MM.1S (cell line): ENCODE data around the gene TRIM44.

ENCODE experiments used
- EZH2 ChIP-seq: fragments of 300-600 bp; sonication (generic); optimal IDR thresholded peaks from 2 replicates; pipeline ENCODE3; 2017; ENCODE audit warnings: low read depth, mild to moderate bottlenecking, antibody characterized with exemption, low read length, mixed read lengths
- EZH2phosphoT487 ChIP-seq: fragments of 300-600 bp; sonication (generic); IDR thresholded peaks from 2 replicates; pipeline ENCODE4 v1.6.1; 2018; ENCODE audit warnings: antibody characterized with exemption, low read length
- TF ChIP-seq, protein P1 (sequence below): fragments of 300-600 bp; sonication (generic); IDR thresholded peaks from 2 replicates; pipeline ENCODE4 v1.5.1; 2016; ENCODE audit warnings: antibody characterized with exemption, low read length, mixed read lengths

DNA sequence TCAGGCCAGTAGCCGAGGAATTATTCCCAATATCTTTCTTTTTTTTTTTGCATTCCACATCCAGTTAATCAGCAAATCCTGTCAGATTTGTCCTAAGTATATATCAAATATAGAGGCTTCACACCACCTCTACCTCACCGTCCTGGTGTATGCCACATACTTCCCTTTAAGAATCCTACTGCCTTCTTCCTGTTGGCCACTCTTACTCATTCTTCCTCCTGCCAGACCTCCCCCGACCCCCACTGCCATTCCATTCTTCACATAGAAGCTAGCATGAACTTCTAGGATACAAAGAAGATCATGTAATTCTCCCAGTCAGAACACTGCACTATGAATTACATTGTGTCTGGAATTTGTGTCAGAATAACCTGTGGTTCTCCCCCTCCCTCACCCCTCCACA, 89.5 kb downstream of the TRIM44 start:
- TF ChIP-seq, protein P1, sequence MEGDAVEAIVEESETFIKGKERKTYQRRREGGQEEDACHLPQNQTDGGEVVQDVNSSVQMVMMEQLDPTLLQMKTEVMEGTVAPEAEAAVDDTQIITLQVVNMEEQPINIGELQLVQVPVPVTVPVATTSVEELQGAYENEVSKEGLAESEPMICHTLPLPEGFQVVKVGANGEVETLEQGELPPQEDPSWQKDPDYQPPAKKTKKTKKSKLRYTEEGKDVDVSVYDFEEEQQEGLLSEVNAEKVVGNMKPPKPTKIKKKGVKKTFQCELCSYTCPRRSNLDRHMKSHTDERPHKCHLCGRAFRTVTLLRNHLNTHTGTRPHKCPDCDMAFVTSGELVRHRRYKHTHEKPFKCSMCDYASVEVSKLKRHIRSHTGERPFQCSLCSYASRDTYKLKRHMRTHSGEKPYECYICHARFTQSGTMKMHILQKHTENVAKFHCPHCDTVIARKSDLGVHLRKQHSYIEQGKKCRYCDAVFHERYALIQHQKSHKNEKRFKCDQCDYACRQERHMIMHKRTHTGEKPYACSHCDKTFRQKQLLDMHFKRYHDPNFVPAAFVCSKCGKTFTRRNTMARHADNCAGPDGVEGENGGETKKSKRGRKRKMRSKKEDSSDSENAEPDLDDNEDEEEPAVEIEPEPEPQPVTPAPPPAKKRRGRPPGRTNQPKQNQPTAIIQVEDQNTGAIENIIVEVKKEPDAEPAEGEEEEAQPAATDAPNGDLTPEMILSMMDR, result no peak
- TF ChIP-seq EZH2 (no peak), EZH2phosphoT487 (no peak)
